ENCODE results near the gene TACC2. TPM values are rescaled to one million over a fixed set of nuclear protein-coding genes. Genes with fewer than 3 reads are reported as not detected.

TACC2 gene
- total and polyA plus RNA-seq, 2 donors (not counting 3 experiments of a cell fraction or from before 2014, with no cell fraction given) = 14.4 to 46.2 TPM

DNA sequence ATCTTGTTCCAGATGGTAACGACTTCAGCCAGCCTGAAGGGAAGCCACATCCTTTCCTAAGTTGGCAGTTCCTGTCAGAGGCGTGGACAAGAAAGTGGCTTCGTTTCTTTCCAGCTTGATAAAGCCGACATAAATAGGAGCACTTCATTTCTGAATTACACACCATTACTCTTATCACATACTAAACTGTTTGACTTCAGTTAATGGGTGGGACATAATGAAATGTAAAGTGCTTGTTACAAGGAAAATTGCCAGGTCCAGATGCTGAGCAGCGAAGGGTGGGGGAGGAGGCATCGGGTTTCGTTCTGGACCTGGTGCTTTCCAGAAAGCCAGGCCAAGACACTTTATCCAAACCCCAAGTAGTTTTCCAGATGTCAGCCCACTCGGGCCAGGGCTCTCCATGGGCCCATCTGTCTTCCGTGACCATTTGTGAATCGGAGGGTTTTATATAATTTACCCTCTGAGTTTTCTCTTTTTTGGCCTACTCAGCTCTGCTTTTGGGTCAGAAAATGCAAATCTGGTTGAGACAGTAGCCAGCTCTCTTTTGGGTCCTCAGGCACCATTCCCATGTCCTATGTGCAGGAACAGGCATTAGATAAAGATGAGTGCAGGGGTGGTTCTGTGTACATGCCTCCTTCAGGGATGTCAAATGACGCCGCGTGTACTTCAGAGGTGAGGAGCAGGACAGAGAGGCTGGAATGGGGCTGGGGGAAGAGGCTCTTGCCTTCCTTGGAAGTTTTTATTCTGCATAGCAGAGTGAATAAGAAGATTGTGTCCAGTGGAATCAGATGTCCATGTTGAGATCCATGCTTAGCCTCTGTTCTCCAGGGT, 90.2 kb downstream of the TACC2 start:
- FAIRE-seq (no peak), DNase-seq (ENCODE audit: low read depth, low spot score) (no peak)
- Histone ChIP-seq H3K4me2 (ENCODE audit: insufficient read depth, low read length) (no peak overlapping the region), H3K9me3 (replicated peaks; ENCODE audit: control insufficient read depth, insufficient read depth, low read length) (no peaks in the 10 kb centered on the region), H3K4me1 (ENCODE audit: control insufficient read depth, extremely low read depth, insufficient read depth, low read length) (no peaks in the 10 kb centered on the region), H3K27me3 (ENCODE audit: control insufficient read depth in 2 of 2, insufficient read depth in 2 of 2, low read length in 2 of 2) (peaks cover 0 to 1% of the 10 kb centered on the region in 2 experiments), H3K36me3 (ENCODE audit: control insufficient read depth in 2 of 2, extremely low read depth in 1 of 2, insufficient read depth in 2 of 2, low read length in 2 of 2) (no peaks in the 10 kb centered on the region), H3K79me2 (ENCODE audit: control insufficient read depth, insufficient read depth, low read length) (no peaks in the 10 kb centered on the region), H3K27ac (ENCODE audit: insufficient read depth, low read depth, low read length) (no peak overlapping the region), H3K4me3 (replicated peaks in 1 of 3; ENCODE audit: insufficient read depth in 1 of 3, low read depth in 1 of 3, low read length in 3 of 3) (no peak overlapping the region), H3K9me1 (replicated peaks; ENCODE audit: control insufficient read depth, extremely low read depth, insufficient read depth, low read length) (no peaks in the 10 kb centered on the region), H3K9ac (replicated peaks; ENCODE audit: extremely low read depth, insufficient read depth, low read length) (no peak overlapping the region), H4K20me1 (replicated peaks; ENCODE audit: control insufficient read depth, extremely low read depth, insufficient read depth, low read length) (no peaks in the 10 kb centered on the region), H2AFZ (ENCODE audit: low read depth, low read length) (no peak overlapping the region)
- intact Hi-C loops (cut with micrococcal nuclease) (no loop called here), dilution Hi-C loops (cut with MboI; ENCODE audit: extremely low pct_ligation_motif_present, low sequenced_read_pairs) (no loop called here)
- ChIA-PET CTCF (no interaction called here), POLR2A (interaction anchor here (0.7 kb wide), 1 partner anchor 57 kb away, joined by 3 read pairs; no protein-coding TSS in a partner anchor)
- TF ChIP-seq FOS (IDR thresholded peaks at IDR 0.05; ENCODE audit: borderline replicate concordance, insufficient read depth, low read length) (no peak), EZH2 (IDR thresholded peaks at IDR 0.05; ENCODE audit: borderline replicate concordance, low read depth, low read length, severe bottlenecking) (no peak), JUN (IDR thresholded peaks at IDR 0.05; ENCODE audit: borderline replicate concordance, insufficient read depth, insufficient read length, low read depth) (no peak), POLR2AphosphoS5 (IDR thresholded peaks at IDR 0.05; ENCODE audit: insufficient read depth, low read depth, low read length) (no peak), POLR2A (IDR thresholded peaks at IDR 0.05; ENCODE audit: low read depth, low read length) (no peak), MYC (IDR thresholded peaks at IDR 0.05; ENCODE audit: low read depth, low read length) (no peak)
- BruUV-seq (replicated peaks) = no TSS peak
